Loucy (cell line): ENCODE results near the gene DQX1.

ENCODE experiments used
- H2AFZ ChIP-seq: fragments of 200-600 bp; sonication (generic); 2 replicates; pipeline ENCODE4 v1.6.0; 2016; ENCODE audit warnings: antibody characterized with exemption, mild to moderate bottlenecking, low read length, moderate library complexity
- H3F3A ChIP-seq: fragments of 200-600 bp; 2 replicates; pipeline ENCODE4 v1.6.0; 2016; ENCODE audit warnings: antibody characterized with exemption, low read depth, mild to moderate bottlenecking
- H3K27me3 ChIP-seq: fragments of 200-600 bp; sonication (generic); 2 replicates; pipeline ENCODE4 v1.6.1; 2014; ENCODE audit warnings: low read length, mild to moderate bottlenecking; ENCODE audit not compliant: insufficient read depth, poor library complexity, severe bottlenecking
- H3K36me3 ChIP-seq: fragments of 200-600 bp; sonication (generic); 2 replicates; pipeline ENCODE4 v1.6.1; 2016; ENCODE audit warnings: low read length; ENCODE audit not compliant: insufficient read depth
- H3K4me1 ChIP-seq: fragments of 200-600 bp; sonication (generic); 2 replicates; pipeline ENCODE4 v1.5.1; 2014; ENCODE audit warnings: low read length, mild to moderate bottlenecking; ENCODE audit not compliant: insufficient read depth, poor library complexity, severe bottlenecking
- H3K4me2 ChIP-seq: fragments of 200-600 bp; sonication (generic); 2 replicates; pipeline ENCODE4 v1.6.0; 2014; ENCODE audit warnings: antibody characterized with exemption, low read length, low read depth, mild to moderate bottlenecking; ENCODE audit not compliant: poor library complexity, severe bottlenecking
- H3K4me3 ChIP-seq: fragments of 200-600 bp; sonication (generic); 2 replicates; pipeline ENCODE4 v1.5.1; 2014; ENCODE audit warnings: low read length, mild to moderate bottlenecking, mixed read lengths; ENCODE audit not compliant: poor library complexity, severe bottlenecking
- H3K79me2 ChIP-seq: fragments of 200-600 bp; sonication (generic); 2 replicates; pipeline ENCODE4 v1.6.1; 2014; ENCODE audit warnings: low read length; ENCODE audit not compliant: insufficient read depth
- H3K9ac ChIP-seq: fragments of 200-600 bp; sonication (generic); 2 replicates; pipeline ENCODE4 v1.6.0; 2014; ENCODE audit warnings: mild to moderate bottlenecking, low read depth, low read length, moderate library complexity; ENCODE audit not compliant: poor library complexity, severe bottlenecking
- H3K9me2 ChIP-seq: fragments of 200-600 bp; sonication (generic); replicated peaks from 2 replicates; pipeline ENCODE4 v1.6.1; 2016; ENCODE audit warnings: low read depth, low read length, mixed read lengths
- H3K9me3 ChIP-seq: fragments of 200-600 bp; sonication (generic); 2 replicates; pipeline ENCODE4 v1.6.1; 2014; ENCODE audit warnings: mild to moderate bottlenecking, antibody characterized with exemption, low read length, low read depth; ENCODE audit not compliant: insufficient read depth
- H4K20me1 ChIP-seq: fragments of 200-600 bp; sonication (generic); 2 replicates; pipeline ENCODE4 v1.6.0; 2014; ENCODE audit warnings: antibody characterized with exemption, low read length, mild to moderate bottlenecking; ENCODE audit not compliant: insufficient read depth, poor library complexity, severe bottlenecking
- CTCF ChIP-seq: fragments of 200-600 bp; sonication (generic); conservative IDR thresholded peaks from 2 replicates; pipeline ENCODE4 v1.5.1; 2014; ENCODE audit warnings: mild to moderate bottlenecking, antibody characterized with exemption, low read length
- EZH2phosphoT487 ChIP-seq: fragments of 200-600 bp; IDR thresholded peaks from 2 replicates; pipeline ENCODE4 v1.6.1; 2018; ENCODE audit warnings: antibody characterized with exemption, mild to moderate bottlenecking, moderate library complexity, borderline replicate concordance

DQX1 gene

GRCh38 chr2:74526649-74527230 lies 709 bp upstream of the DQX1 start:
- H3K4me1 ChIP-seq = peaks cover 31% of the 10 kb centered on the region
- no peaks in the 10 kb centered on the region for H3K9me2 ChIP-seq
- TF ChIP-seq EZH2phosphoT487 = no peak
- TF ChIP-seq CTCF = no peak
- H3K9me3 ChIP-seq = no peaks in the 10 kb centered on the region
- 0 out of 2 replicates have a peak, but pooled peaks cover 3% of the 10 kb centered on the region for H3F3A ChIP-seq
- H3K27me3 ChIP-seq = peaks cover 4% of the 10 kb centered on the region
- no peak overlapping the region for H3K9ac ChIP-seq
- peaks cover 50% of the 10 kb centered on the region for H3K79me2 ChIP-seq
- H4K20me1 ChIP-seq = peaks cover 18% of the 10 kb centered on the region
- peak overlapping the region; percentile 100 for H3K4me2 ChIP-seq
- no peak overlapping the region for H3K4me3 ChIP-seq
- H3K36me3 ChIP-seq = peaks cover 17% of the 10 kb centered on the region; the same call in 1 of the 2 replicates
- no peak overlapping the region for H2AFZ ChIP-seq

DNA sequence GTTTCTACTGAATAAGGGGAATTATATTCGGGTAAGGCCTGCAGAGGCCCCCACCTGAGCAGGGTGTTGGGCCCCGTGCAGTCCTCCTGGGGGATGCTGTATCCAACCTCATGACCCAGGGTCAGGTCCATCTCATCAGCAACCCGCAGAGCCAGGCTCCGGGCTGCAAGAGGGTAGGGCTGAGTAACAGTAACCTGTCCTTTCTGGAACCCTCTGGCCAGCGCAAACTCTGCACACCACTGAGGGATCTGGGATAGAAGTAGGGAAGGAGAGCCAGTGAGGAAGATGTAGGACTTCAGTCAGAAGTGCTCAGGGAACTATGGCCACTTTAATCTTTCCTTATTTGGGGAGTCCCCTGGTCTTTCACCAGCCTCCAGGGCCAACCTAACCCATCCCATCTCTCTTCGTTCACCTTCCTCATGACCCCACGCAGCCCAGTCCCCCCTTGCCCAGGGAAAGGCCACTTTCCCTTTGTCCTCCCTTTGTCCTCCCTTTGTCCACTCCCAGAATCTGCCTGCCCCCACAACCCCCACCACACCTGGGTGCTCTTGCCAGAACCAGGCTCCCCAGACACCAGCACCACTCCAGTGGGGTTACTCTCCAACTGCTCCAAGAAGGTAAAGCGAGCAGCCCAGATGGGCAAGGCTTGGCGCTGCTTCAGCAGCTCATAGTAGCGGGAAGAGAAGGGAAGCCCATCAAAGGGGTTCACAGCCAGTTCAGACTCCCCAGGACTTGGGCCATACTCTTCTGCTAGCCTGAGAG lies 895 bp downstream of the DQX1 start:
- Histone ChIP-seq H3F3A (0 out of 2 replicates have a peak, but pooled peaks cover 3% of the 10 kb centered on the region), H3K4me3 (no peak overlapping the region), H3K9me3 (no peaks in the 10 kb centered on the region), H2AFZ (no peak overlapping the region), H3K4me1 (peaks cover 20% of the 10 kb centered on the region), H3K9ac (no peak overlapping the region), H3K36me3 (peaks cover 17% of the 10 kb centered on the region; the same call in 1 of the 2 replicates), H3K27me3 (peaks cover 2% of the 10 kb centered on the region), H3K9me2 (no peaks in the 10 kb centered on the region), H3K4me2 (no peak overlapping the region), H3K79me2 (peaks cover 34% of the 10 kb centered on the region), H4K20me1 (peaks cover 18% of the 10 kb centered on the region)
- TF ChIP-seq CTCF = no peak
- TF ChIP-seq EZH2phosphoT487 = no peak

- Histone ChIP-seq H2AFZ (no peak overlapping the region), H3K9me3 (no peaks in the 10 kb centered on the region), H4K20me1 (peaks cover 16% of the 10 kb centered on the region), H3K27me3 (no peaks in the 10 kb centered on the region), H3K9me2 (no peaks in the 10 kb centered on the region), H3K4me3 (no peak overlapping the region), H3K36me3 (peaks cover 17% of the 10 kb centered on the region; the same call in 1 of the 2 replicates), H3K4me1 (peaks cover 20% of the 10 kb centered on the region), H3F3A (0 out of 2 replicates have a peak, but pooled peaks cover 3% of the 10 kb centered on the region), H3K9ac (no peak overlapping the region), H3K4me2 (no peak overlapping the region), H3K79me2 (peaks cover 25% of the 10 kb centered on the region)
- no peak for TF ChIP-seq CTCF
- no peak for TF ChIP-seq EZH2phosphoT487
Measured at GRCh38 chr2:74524005-74524404, 2.0 kb downstream of the DQX1 start.
